ENCODE measurements around the gene CA5A. TPM values are rescaled to one million over a fixed set of nuclear protein-coding genes. Genes with fewer than 3 reads are reported as not detected.
"Not testable (repeated sequence)": the region's sequence is repeated elsewhere in the genome, so short reads cannot be mapped to it uniquely, and the experiment has no call there.

CA5A gene
- total and polyA plus RNA-seq, 2 of the 4 experiments (the other 2 are of a cell fraction) = not detected

DNA sequence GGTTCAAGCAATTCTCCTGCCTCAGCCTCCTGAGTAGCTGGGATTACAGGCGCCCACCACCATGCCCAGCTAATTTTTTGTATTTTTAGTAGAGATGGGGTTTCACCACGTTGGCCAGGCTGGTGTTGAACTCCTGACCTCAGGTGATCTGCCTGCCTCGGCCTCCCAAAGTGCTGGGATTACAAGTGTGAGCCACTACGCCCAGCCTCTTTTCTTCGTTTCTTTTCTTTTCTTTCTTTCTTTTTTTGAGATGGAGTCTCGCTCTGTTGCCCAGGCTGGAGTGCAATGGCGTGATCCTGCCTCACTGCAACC, 858 bp upstream of the CA5A start:
- H2AK5ac ChIP-seq (ENCODE audit: low read depth, low read length); H2AFZ ChIP-seq (replicated peaks; ENCODE audit: low read length, poor library complexity); H3K56ac ChIP-seq (ENCODE audit: extremely low read depth, insufficient read depth, low read length); H2BK120ac ChIP-seq (ENCODE audit: low read depth, low read length); ATAC-seq (ENCODE audit: low read depth); H3K79me1 ChIP-seq (ENCODE audit: low read depth in 1 of 2, low read length in 2 of 2); H3K36me3 ChIP-seq (ENCODE audit: control insufficient read depth, insufficient read depth, low read length); H3K4ac ChIP-seq (ENCODE audit: low read depth, low read length); BruUV-seq (replicated peaks); H3K18ac ChIP-seq (ENCODE audit: low read depth, low read length); H3K14ac ChIP-seq (replicated peaks; ENCODE audit: low read depth, low read length); H4K91ac ChIP-seq (ENCODE audit: insufficient read depth, low read depth, low read length); H3K9me3 ChIP-seq (ENCODE audit: control insufficient read depth, insufficient read depth, low read length); intact Hi-C loops (cut with micrococcal nuclease); H3K27ac ChIP-seq (ENCODE audit: insufficient read depth, low read length); POLR2A ChIA-PET (ENCODE audit: unreplicated experiment); H2BK15ac ChIP-seq (ENCODE audit: low read depth, low read length); H4K20me1 ChIP-seq (ENCODE audit: insufficient read depth, low read length); H2BK20ac ChIP-seq (ENCODE audit: low read depth, low read length); H3K23ac ChIP-seq (ENCODE audit: low read depth, low read length); H3K9me1 ChIP-seq (ENCODE audit: insufficient read depth, low read length); H2BK5ac ChIP-seq (ENCODE audit: low read depth, low read length, poor library complexity, severe bottlenecking); H3K4me1 ChIP-seq (ENCODE audit: control insufficient read depth, insufficient read depth, low read length); H3K4me3 ChIP-seq (ENCODE audit: insufficient read depth, low read depth, low read length); dilution Hi-C loops (cut with HindIII; ENCODE audit: low sequenced_read_pairs, unreplicated experiment); H4K5ac ChIP-seq (ENCODE audit: low read depth, low read length); H3K4me2 ChIP-seq (ENCODE audit: low read depth, low read length); H2AK9ac ChIP-seq (replicated peaks; ENCODE audit: low read depth, low read length, poor library complexity); H3K9ac ChIP-seq (ENCODE audit: low read depth, low read length); CTCF ChIA-PET; in situ Hi-C loops (cut with MboI; ENCODE audit: low sequenced_read_pairs); DNase-seq; H4K8ac ChIP-seq (ENCODE audit: low read depth in 2 of 2, low read length in 2 of 2): not testable (repeated sequence)
- WGBS, 2 experiments (ENCODE audit: extremely low coverage in 2 of 2, insufficient read length in 1 of 2) = 100% methylated on average over 1 of the region's 7 CpGs; no CpG with 5 or more reads in 1 of the 2 experiments
- H3K27me3 ChIP-seq (ENCODE audit: control insufficient read depth, insufficient read depth, low read length) = peaks cover 19% of the 10 kb centered on the region

DNA sequence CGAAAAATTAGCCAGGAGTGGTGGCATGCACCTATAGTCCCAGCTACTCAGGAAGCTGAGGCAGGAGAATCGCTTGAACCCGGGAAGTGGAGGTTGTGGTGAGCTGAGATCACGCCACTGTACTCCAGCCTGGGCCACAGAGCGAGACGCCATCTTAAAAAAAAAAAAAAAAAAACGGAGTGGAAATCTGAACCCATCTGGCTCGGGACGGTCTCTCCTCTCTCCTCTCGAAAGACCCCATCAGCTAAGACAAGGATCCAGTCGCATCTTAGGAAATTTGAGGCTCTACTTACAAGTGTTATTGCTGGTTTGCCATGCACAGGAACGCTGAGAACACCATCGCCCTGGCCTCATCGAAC, 334 bp downstream of the CA5A start:
- BruUV-seq (replicated peaks); CTCF ChIA-PET; H3K4me2 ChIP-seq (ENCODE audit: low read depth, low read length); H4K5ac ChIP-seq (ENCODE audit: low read depth, low read length); H3K9me3 ChIP-seq (ENCODE audit: control insufficient read depth, insufficient read depth, low read length); H3K23ac ChIP-seq (ENCODE audit: low read depth, low read length); H2BK15ac ChIP-seq (ENCODE audit: low read depth, low read length); H3K79me1 ChIP-seq (ENCODE audit: low read depth in 1 of 2, low read length in 2 of 2); H3K9ac ChIP-seq (ENCODE audit: low read depth, low read length); H3K4ac ChIP-seq (ENCODE audit: low read depth, low read length); H2AFZ ChIP-seq (replicated peaks; ENCODE audit: low read length, poor library complexity); H3K9me1 ChIP-seq (ENCODE audit: insufficient read depth, low read length); H2AK5ac ChIP-seq (ENCODE audit: low read depth, low read length); dilution Hi-C loops (cut with HindIII; ENCODE audit: low sequenced_read_pairs, unreplicated experiment); H3K56ac ChIP-seq (ENCODE audit: extremely low read depth, insufficient read depth, low read length); H3K36me3 ChIP-seq (ENCODE audit: control insufficient read depth, insufficient read depth, low read length); POLR2A ChIA-PET (ENCODE audit: unreplicated experiment); H3K18ac ChIP-seq (ENCODE audit: low read depth, low read length); H3K27ac ChIP-seq (ENCODE audit: insufficient read depth, low read length); ATAC-seq (ENCODE audit: low read depth); H3K4me3 ChIP-seq (ENCODE audit: insufficient read depth, low read depth, low read length); intact Hi-C loops (cut with micrococcal nuclease); H2BK120ac ChIP-seq (ENCODE audit: low read depth, low read length); in situ Hi-C loops (cut with MboI; ENCODE audit: low sequenced_read_pairs); H3K4me1 ChIP-seq (ENCODE audit: control insufficient read depth, insufficient read depth, low read length); H2BK5ac ChIP-seq (ENCODE audit: low read depth, low read length, poor library complexity, severe bottlenecking); H2AK9ac ChIP-seq (replicated peaks; ENCODE audit: low read depth, low read length, poor library complexity); H4K20me1 ChIP-seq (ENCODE audit: insufficient read depth, low read length); H4K8ac ChIP-seq (ENCODE audit: low read depth in 2 of 2, low read length in 2 of 2); H2BK20ac ChIP-seq (ENCODE audit: low read depth, low read length); DNase-seq; H4K91ac ChIP-seq (ENCODE audit: insufficient read depth, low read depth, low read length); H3K14ac ChIP-seq (replicated peaks; ENCODE audit: low read depth, low read length): not testable (repeated sequence)
- peaks cover 23% of the 10 kb centered on the region for H3K27me3 ChIP-seq (ENCODE audit: control insufficient read depth, insufficient read depth, low read length)
- no CpG with 5 or more reads among the region's 14 CpGs for WGBS, 2 experiments (ENCODE audit: extremely low coverage in 2 of 2, insufficient read length in 1 of 2)

All from IMR-90 (cell line).